B cell (primary cell): ENCODE results near the gene RIT2.

Source experiments
- EZH2 ChIP-seq: IDR thresholded peaks from 2 replicates; pipeline ENCODE4 v1.6.1; 2012; ENCODE audit warnings: borderline replicate concordance, low read depth, mild to moderate bottlenecking, moderate library complexity, low read length; ENCODE audit not compliant: insufficient read depth, poor library complexity, severe bottlenecking
- TF ChIP-seq, protein P1 (sequence below): fragments of 200-600 bp; IDR thresholded peaks from one replicate; pipeline ENCODE4 v1.8.0; 2022; ENCODE audit warnings: antibody characterized with exemption, mild to moderate bottlenecking

DNA sequence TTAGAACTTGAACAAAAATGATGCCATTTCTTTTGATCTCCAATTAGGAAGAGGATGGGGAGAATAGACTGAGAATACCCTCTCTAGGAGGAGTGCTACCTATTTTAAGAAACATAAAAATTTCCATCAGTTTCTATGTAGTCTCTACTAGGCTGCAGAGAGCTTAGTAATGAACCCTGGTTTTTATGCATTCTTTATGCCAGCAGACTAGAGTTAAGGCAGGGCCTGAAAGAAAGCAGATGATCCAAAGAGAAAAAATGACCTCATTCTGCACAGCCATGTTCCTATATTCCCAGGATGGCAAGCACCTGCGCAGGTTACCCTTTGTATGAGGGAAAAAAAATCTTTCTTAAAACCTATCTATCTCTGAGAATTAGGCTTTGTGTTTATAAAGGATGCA is 254.9 kb downstream of the RIT2 start:
- TF ChIP-seq, protein P1, sequence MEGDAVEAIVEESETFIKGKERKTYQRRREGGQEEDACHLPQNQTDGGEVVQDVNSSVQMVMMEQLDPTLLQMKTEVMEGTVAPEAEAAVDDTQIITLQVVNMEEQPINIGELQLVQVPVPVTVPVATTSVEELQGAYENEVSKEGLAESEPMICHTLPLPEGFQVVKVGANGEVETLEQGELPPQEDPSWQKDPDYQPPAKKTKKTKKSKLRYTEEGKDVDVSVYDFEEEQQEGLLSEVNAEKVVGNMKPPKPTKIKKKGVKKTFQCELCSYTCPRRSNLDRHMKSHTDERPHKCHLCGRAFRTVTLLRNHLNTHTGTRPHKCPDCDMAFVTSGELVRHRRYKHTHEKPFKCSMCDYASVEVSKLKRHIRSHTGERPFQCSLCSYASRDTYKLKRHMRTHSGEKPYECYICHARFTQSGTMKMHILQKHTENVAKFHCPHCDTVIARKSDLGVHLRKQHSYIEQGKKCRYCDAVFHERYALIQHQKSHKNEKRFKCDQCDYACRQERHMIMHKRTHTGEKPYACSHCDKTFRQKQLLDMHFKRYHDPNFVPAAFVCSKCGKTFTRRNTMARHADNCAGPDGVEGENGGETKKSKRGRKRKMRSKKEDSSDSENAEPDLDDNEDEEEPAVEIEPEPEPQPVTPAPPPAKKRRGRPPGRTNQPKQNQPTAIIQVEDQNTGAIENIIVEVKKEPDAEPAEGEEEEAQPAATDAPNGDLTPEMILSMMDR: no peak
- no peak for TF ChIP-seq EZH2
